ENCODE results near the gene SPTLC3.

Gene SPTLC3

DNA sequence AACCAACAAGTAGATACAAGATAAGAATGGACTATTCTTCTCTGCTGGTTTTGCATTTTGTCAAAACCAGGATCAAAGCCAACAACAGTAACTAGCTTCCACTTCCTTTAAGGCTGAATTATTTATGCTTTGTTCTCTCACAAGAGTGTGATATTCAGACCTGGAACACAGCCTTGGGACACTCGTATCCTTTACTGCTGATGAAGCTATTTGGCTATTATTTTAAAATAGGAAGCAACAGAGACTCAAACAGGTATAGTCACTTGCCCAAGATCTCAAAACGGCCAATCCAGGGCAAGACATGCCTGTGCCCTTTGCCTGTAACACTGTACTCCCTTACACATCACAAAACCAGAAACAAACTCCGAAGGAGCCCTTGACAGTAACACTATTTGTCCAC is 19.9 kb downstream of the SPTLC3 start:
- DNase-seq (ENCODE audit: low read depth in 1 of 2, low spot score in 1 of 2), result no peak

GRCh38 chr20:13029687-13030375 is 21.1 kb downstream of the SPTLC3 start:
- no peak for DNase-seq (ENCODE audit: low read depth in 1 of 2, low spot score in 1 of 2)

DNA sequence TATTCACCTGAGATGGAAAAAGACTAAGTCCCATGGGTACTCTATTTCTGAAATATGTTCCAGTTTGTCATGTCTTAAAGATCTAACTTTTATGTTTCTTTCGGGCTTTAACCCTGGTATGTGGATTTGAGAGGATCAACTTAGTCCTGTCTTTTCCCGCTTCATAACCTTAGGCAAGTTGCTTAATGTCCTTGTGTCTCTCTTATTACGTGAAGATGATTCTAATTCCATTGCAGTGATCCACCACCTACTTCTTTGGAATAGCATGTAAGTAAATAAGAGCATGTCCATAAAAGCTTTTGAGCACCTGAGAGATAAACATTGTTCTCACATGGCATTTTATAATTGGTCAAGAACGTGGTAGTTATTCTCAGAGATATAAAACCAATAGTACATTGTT is 23.0 kb downstream of the SPTLC3 start:
- DNase-seq (ENCODE audit: low read depth in 1 of 2, low spot score in 1 of 2), result no peak

DNA sequence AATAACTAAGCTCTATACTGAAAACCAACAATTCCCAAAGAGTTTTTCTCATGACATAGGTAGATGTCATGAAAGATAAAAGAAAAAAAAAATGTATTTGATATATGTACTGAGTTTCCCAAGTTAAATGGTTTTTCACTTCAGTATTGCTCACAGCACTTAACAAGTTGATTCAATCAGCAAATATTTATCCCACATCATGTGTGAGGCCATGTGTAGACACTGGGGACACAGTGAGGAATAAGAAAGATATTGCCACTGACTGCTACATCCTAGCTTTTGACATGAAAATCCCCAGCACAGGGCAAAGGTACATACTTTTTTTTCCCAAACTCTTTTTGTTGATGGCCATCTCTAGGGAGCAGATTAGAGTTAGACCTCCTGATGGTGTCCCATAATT is 25.3 kb downstream of the SPTLC3 start:
- DNase-seq (ENCODE audit: low read depth in 1 of 2, low spot score in 1 of 2), result no peak

- DNase-seq (ENCODE audit: low read depth in 1 of 2, low spot score in 1 of 2), result no peak
These were observed 26.2 kb downstream of the SPTLC3 start for GRCh38 chr20:13034936-13035335.

DNA sequence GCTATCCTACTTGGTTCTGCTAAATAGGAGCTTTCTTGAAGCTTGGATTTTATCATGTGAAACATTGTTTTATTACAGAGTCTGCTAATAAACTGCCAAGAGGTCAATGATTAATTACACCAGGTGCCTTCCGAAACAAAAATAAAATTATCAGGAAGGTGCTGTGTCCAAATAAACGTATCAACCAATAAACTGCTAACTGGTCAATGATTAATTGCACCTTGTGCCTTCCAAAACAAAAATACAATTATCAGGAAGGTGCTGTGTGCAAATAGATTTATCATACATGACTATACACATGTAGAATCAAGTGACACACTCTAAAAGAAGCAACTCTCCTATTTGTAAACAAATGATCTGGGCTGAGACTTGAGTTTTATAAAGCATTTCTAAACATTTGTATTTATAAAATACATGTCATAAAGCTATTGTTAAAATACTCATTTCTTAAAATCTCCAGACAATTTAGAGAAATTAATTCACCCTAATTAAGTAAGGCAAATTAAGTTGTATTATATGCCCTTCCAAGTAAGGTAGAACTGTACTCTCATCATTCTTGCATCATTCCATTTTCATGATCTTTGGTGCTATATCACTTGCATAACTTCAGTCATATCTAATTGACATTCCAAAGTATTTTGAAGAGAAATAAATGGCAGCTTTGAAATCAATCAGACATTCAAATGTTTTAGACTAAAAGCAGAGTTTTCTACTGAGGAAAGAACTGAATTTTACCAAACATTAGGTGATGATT is 26.8 kb downstream of the SPTLC3 start:
- DNase-seq (ENCODE audit: low read depth in 1 of 2, low spot score in 1 of 2), result no peak

DNA sequence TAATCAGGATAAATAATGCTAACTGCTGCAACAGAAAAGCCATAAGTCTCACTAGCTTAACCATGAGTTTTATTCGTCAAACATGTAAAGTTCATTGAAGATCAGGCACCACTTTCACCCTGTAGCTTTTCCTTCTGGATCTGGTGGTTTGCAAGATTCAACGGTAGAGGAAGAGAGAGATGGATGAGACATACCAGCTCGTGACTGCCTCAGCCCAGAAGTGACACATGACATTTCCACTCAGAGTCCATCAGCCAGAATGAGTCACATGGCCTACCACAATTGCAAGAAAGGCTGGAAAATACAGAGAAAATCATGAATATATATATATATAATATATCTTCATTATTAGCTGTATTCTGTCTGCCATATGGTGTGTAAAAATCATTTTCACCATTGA is 29.0 kb downstream of the SPTLC3 start:
- DNase-seq (ENCODE audit: low read depth in 1 of 2, low spot score in 1 of 2), result no peak

DNA sequence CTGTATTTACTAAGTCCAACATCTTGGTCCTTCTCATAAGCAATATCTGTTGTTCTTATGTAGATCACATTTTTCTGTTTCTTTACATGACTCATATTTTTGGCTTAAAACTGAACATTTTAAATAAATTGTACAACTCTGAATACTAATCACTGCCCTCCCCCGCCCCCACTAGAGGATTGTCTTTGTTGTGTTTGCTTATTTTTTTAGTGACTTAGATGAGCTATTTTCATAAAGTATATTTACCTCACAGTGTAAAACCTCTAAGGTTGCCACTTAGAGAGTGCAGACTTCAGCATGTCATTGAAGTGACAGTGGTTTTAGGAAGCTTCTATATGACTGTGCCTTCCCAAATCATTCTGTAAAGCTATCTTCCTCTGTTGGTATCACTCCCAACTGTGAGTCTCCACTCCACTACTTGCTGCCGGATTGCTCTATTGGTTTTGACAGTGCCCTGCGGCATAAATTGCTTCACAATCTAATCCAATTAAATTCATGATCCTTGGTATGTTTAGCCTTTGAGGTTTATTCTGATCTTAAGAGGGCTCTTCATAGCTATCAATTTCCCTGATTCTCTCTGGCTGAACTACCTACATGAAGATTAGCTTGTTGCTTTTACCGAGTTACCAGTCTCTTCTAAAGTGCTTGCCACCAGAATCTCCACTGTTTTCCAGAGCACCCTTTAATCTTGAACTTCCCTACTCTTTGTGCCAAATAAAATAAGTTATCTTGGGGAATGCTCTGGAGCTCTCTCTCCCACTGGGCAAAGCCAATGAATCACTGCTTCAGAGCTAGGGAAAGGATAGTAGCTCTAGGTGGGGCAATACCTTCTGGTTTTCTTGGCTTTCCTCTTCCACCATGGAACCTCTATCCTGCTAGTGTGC is 33.0 kb downstream of the SPTLC3 start:
- DNase-seq (ENCODE audit: low read depth in 1 of 2, low spot score in 1 of 2), result no peak

- DNase-seq (ENCODE audit: low read depth in 1 of 2, low spot score in 1 of 2), result no peak
These were observed 33.7 kb downstream of the SPTLC3 start for GRCh38 chr20:13042458-13042794.

GRCh38 chr20:13046409-13046808 is 37.6 kb downstream of the SPTLC3 start:
- no peak for DNase-seq (ENCODE audit: low read depth in 1 of 2, low spot score in 1 of 2)

DNA sequence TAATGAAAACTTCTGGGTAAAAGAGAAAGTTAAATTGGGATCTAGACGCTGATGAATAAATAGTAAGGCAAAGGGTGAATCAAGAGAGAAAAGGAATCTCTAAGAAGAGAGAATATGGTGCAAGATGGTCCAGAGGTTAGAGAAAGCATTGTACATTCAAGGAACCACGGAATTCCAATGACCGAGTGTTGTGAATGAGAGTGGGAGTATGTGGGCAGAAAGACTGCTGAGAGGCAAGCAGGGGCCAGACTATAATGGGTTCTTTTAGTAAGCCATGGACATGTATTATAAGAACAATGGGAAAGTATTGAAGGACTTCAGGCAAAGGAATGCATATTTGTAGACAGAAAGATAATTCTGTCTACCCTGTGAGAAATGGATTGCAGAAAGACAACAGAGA is 45.2 kb downstream of the SPTLC3 start:
- DNase-seq (ENCODE audit: low read depth in 1 of 2, low spot score in 1 of 2), result no peak

DNA sequence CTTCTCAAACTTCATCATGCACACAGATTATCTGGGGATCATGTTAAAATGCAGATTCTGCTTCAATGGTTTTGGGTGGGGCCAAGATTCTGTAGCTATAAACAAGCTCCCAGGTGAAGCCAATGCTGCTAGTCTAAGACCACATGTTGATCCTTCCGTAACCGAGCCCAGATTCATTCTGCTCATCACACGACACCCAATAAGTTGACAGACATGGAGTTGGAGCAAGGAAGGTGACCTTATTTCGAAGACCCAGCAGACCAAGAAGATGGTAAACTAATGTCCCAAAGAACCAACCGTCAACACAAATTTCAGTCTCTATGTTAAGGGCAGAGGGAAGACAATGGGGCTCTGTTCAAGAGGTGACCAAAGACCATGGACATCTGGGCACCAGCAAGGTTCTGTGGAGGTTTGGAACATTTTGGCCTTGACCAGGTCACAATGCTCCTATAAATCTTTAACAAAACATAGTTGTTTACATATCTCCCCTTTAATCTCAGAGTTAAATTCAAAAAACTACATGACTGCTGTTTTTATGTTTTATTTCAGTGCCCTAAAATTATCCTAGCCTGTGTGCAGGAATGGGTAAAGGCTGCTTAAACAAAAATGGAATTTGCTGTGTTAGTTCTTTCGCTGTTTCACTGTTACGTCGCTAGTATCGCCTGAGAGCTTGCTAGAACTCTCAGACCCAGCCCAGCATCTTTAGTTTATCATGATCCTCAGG is 50.1 kb downstream of the SPTLC3 start:
- DNase-seq (ENCODE audit: low read depth in 1 of 2, low spot score in 1 of 2), result no peak

DNA sequence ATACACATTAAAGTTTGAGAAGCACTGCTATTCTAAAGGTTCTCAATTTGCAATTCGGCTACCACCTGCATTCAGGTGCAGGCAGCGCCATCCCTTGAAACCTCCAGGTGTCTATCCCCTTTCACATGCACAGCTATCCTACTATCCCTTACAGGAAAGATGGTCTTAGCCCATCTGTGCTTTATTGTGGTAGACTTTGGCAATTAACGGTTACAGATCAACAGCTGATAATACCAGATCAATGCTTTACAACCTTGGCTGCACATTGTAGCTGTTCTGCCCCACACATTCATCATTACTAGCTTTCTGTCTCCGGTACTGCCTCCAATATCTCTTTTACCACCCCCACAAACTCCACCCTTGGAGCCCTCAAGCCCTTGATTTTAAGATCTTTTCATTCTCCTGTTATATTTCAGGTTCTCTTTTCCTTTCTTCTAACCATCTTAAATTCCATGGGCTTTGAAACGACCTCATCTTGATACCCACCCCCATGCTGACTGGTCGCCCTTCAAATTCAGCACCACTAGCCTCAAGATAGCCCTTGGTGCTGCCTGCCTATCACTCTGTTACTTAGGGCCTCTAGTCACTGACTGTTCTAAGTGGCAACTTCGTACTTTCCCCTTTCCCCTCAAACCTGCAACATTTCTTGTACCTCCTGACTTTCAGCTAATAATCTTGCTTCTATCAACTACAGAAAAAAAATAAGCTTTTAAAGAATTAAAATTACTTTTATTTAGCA is 50.8 kb downstream of the SPTLC3 start:
- no peak for DNase-seq (ENCODE audit: low read depth in 1 of 2, low spot score in 1 of 2)

GRCh38 chr20:13060327-13060726 is 51.6 kb downstream of the SPTLC3 start:
- no peak for DNase-seq (ENCODE audit: low read depth in 1 of 2, low spot score in 1 of 2)

GRCh38 chr20:13061381-13061780 is 52.6 kb downstream of the SPTLC3 start:
- DNase-seq (ENCODE audit: low read depth in 1 of 2, low spot score in 1 of 2), result no peak

DNA sequence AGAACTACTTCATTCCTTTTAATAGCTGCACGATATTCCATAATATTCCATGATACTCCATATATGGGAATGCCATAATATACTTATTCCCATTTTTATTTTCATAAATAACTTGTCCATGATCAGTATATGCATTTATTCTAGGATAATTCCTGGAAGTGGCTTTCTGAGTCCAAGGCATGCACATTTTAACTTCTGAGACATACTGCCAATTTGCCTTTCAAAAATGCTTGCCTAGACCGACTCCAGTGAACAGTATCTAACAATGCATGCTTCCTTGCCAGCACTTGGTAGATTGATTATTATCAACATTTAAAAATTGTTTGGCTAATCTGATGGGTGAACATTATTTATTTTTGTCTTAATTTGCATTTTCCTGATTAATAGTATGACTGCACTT is 54.0 kb downstream of the SPTLC3 start:
- DNase-seq (ENCODE audit: low read depth in 1 of 2, low spot score in 1 of 2), result no peak

DNA sequence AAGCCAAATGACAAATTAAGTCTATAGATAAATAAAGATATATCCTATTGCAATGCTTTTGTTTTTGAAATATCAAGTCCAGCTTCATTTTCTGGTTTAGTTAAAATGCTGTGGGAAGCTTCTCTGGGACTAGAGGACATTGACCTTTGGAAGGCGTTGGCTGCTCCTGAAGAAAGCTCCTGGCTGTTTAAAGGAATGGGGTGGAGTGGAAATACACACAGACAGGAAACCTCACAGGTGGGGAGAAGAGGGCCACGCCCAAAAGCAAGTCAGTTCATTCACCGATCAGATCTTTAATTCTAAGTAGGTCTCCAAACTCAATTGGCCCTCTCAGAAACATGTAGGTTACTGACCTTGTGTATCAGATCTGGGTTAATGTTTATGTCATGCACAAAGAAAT is 59.6 kb downstream of the SPTLC3 start:
- DNase-seq (ENCODE audit: low read depth in 1 of 2, low spot score in 1 of 2), result no peak

- DNase-seq (ENCODE audit: low read depth in 1 of 2, low spot score in 1 of 2), result no peak
These were observed 73.1 kb downstream of the SPTLC3 start for GRCh38 chr20:13081877-13082276.

GRCh38 chr20:13082378-13082777 is 73.6 kb downstream of the SPTLC3 start:
- DNase-seq (ENCODE audit: low read depth in 1 of 2, low spot score in 1 of 2), result no peak

DNA sequence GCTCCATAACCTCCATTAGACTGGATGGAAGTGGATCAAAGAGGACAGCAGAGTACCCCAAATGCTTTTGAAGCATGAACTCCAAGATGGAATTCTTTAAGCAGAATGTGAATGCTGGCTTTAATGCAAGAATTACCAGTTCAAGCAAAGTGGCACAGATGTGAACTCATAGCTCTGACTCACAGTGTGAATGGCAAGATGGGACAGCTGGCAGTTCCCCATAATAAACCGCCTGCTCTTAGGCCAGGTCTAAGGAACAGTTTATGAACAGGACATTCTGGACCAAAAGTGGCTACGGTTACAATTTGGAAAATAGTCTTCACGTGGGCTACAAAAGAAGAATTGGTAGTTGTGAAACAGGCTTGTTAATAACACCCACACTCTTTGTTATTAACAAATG is 76.5 kb downstream of the SPTLC3 start:
- no peak for DNase-seq (ENCODE audit: low read depth in 1 of 2, low spot score in 1 of 2)
